Activated CD4-positive, alpha-beta T cell treated with anti-CD3 and anti-CD28 coated beads, Interleukin-2, amount 10 ng/mL, durations not matched to agents 7 days and 5 days (primary cell): ENCODE measurements around the gene VWC2L. TPM values are rescaled to one million over a fixed set of nuclear protein-coding genes. Genes with fewer than 3 reads are reported as not detected.

Experiments used
- CTCF ChIA-PET: fragments of 350-600 bp; sonication (Branson Sonifier 250); formaldehyde crosslinking; loops from one replicate; lab custom pipeline; 2021; ENCODE audit warnings: antibody characterized with exemption; lab: Charles Lee
- POLR2A ChIA-PET: fragments of 350-600 bp; sonication (Branson Sonifier 250); formaldehyde crosslinking; loops from one replicate; lab custom pipeline; 2021; ENCODE audit warnings: antibody characterized with exemption; lab: Charles Lee
- DNase-seq: peaks from one replicate; pipeline ENCODE4 v3.0.0-alpha.2; 2020
- H3K27ac Mint-ChIP-seq: one replicate; pipeline ENCODE4 v1.8.0; 2021; ENCODE audit warnings: mild to moderate bottlenecking, moderate library complexity, mixed read lengths
- H3K27me3 Mint-ChIP-seq: one replicate; pipeline ENCODE4 v1.8.0; 2021; ENCODE audit warnings: mixed read lengths
- H3K36me3 Mint-ChIP-seq: one replicate; pipeline ENCODE4 v1.8.0; 2021; ENCODE audit warnings: low read depth, mixed read lengths
- H3K4me1 Mint-ChIP-seq: one replicate; pipeline ENCODE4 v1.8.0; 2021; ENCODE audit warnings: mixed read lengths
- H3K4me3 Mint-ChIP-seq: one replicate; pipeline ENCODE4 v1.8.0; 2021; ENCODE audit warnings: mild to moderate bottlenecking, moderate library complexity, mixed read lengths
- H3K9me3 Mint-ChIP-seq: one replicate; pipeline ENCODE4 v1.8.0; 2021; ENCODE audit warnings: mixed read lengths
- total RNA-seq, 2 experiments: library from RNA; stranded (reverse); gene quantifications; one replicate each; pipeline ENCODE4 v1.2.3, GENCODE V29; 2021

The VWC2L gene
- total RNA-seq, 2 experiments from 2014 or later, result not detected

DNA sequence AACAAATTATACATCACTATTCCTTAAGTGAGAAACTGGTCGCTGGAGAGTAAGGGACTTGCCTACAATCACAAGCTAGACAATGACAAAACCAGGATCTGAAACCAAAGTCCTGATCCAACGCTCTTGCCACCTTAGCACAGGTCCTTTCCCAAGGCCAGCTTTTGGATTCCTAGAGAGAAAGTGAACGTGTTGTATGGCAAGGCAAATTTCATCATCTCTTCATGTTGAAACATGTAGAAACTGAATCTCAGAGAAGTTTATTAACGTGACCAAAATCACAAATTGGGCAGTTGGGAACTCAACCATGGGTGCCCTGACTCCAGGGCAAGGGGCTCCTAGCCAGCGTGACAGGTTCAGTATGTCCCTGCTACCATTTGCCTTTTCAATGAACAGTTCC is 118.2 kb downstream of the VWC2L start:
- no peak for DNase-seq
- CTCF ChIA-PET, result no interaction called here
- H3K4me3 Mint-ChIP-seq, result no peak overlapping the region
- no peaks in the 10 kb centered on the region for H3K27me3 Mint-ChIP-seq
- POLR2A ChIA-PET, result no interaction called here
- H3K4me1 Mint-ChIP-seq, result no peaks in the 10 kb centered on the region
- no peak overlapping the region for H3K27ac Mint-ChIP-seq
- no peaks in the 10 kb centered on the region for H3K36me3 Mint-ChIP-seq
- no peaks in the 10 kb centered on the region for H3K9me3 Mint-ChIP-seq

DNA sequence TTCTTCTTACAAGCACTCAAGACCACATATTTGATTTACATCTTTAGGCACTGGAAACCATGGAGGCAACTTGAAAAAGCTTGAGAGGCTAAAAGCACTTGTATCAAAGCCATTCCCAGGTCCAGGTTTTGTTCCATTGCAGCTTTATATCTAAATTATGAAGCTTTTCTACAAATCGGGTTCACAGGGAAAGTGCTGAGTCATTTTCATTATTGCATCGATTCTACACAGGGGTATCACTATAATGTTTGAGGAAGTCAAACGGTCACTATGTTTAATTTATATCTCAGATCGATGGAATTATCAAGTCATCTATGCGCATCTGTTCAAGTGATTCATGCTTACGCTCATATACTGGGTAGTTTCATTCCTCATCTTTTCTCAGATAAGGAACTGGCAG is 118.7 kb downstream of the VWC2L start:
- no peaks in the 10 kb centered on the region for H3K36me3 Mint-ChIP-seq
- ChIA-PET POLR2A (no interaction called here), CTCF (no interaction called here)
- H3K27ac Mint-ChIP-seq, result no peak overlapping the region
- H3K4me1 Mint-ChIP-seq, result no peaks in the 10 kb centered on the region
- H3K9me3 Mint-ChIP-seq, result no peaks in the 10 kb centered on the region
- no peak overlapping the region for H3K4me3 Mint-ChIP-seq
- DNase-seq, result no peak
- no peaks in the 10 kb centered on the region for H3K27me3 Mint-ChIP-seq

DNA sequence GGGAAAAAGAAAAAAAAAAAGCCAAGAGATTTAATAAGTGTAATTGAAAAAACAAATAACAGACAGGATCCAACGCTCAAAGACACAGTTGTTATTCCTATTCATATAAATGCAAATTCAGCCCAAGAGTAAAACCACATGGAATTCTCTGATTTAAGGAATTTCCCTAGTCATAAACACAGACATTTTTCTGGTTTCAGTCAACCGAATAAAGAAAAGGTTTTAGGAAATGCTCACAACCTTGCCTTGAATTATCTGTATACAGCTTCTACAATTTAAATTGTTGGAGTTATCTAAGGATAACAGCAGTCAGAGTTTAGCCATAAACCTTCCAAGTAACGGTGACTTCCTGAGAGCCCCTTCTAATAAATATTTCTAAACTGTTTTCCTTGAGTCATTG is 122.7 kb downstream of the VWC2L start:
- Mint-ChIP-seq H3K27me3 (no peaks in the 10 kb centered on the region), H3K4me1 (no peaks in the 10 kb centered on the region), H3K9me3 (no peaks in the 10 kb centered on the region), H3K36me3 (no peaks in the 10 kb centered on the region), H3K27ac (no peak overlapping the region), H3K4me3 (no peak overlapping the region)
- ChIA-PET POLR2A (no interaction called here), CTCF (interaction anchor here (0.6 kb wide), 1 partner anchor 43 kb away, joined by 3 read pairs; no protein-coding TSS in a partner anchor)
- no peak for DNase-seq

DNA sequence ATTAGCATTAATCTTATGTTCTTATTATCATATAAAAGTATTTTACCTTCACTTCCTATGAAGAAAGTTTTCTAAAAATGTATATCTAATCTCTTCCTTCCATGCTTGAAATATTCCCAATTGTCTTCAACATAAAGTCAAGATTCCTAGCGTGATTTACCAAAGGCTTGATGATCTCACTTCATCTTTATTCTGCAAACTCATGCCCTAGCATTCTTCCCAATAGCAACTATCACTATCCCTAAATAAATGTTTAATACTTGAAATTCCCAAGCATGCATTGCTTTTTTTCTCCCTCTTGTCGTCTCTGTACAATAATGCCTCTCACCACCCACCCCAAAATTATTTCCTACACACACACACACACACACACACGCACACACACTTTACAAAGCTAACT is 125.8 kb downstream of the VWC2L start:
- H3K27ac Mint-ChIP-seq, result no peak overlapping the region
- no peak for DNase-seq
- no peaks in the 10 kb centered on the region for H3K9me3 Mint-ChIP-seq
- no peaks in the 10 kb centered on the region for H3K4me1 Mint-ChIP-seq
- H3K36me3 Mint-ChIP-seq, result no peaks in the 10 kb centered on the region
- POLR2A ChIA-PET, result no interaction called here
- no peaks in the 10 kb centered on the region for H3K27me3 Mint-ChIP-seq
- no peak overlapping the region for H3K4me3 Mint-ChIP-seq
- CTCF ChIA-PET, result no interaction called here

DNA sequence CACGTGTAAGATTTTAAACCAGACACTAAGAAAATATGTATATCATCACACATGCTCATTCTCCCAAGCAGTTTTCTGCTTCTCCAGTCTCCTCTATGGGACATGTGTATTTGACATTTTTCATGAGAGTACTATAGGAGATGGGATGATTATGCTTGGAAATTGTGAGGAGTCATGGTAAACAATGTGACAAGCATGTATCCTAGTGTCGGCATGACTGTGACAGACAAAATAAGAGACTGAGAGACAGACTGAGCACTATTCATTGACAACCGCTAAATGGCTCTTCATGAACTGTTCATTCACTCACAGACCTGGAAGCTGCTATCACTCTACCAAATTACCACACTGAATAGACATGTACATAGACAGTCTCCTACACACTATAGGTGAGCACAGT is 127.1 kb downstream of the VWC2L start:
- DNase-seq, result no peak
- no peaks in the 10 kb centered on the region for H3K4me1 Mint-ChIP-seq
- no peak overlapping the region for H3K4me3 Mint-ChIP-seq
- no peaks in the 10 kb centered on the region for H3K27me3 Mint-ChIP-seq
- ChIA-PET CTCF (no interaction called here), POLR2A (no interaction called here)
- H3K36me3 Mint-ChIP-seq, result no peaks in the 10 kb centered on the region
- no peaks in the 10 kb centered on the region for H3K9me3 Mint-ChIP-seq
- no peak overlapping the region for H3K27ac Mint-ChIP-seq

DNA sequence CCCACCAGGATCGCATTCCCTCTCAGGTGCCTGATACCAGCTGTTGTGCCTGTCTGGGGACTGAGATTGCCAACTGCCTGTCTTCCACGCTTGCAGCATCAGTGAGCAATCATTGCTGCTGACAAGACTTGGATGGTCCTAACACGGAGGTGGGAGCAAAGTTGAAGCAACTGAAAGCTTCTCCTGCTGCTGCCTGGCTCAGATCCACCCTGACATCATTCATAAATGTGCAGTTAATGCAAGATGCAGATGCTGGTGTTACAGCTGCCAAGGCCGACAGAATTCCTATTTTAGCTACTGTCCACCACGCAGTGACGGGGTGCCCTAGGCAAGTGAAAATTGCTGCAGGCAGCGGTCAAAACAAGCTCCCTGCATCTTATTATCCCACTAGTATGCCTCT is 131.4 kb downstream of the VWC2L start:
- DNase-seq, result no peak
- no peaks in the 10 kb centered on the region for H3K27me3 Mint-ChIP-seq
- H3K9me3 Mint-ChIP-seq, result no peaks in the 10 kb centered on the region
- no peaks in the 10 kb centered on the region for H3K36me3 Mint-ChIP-seq
- H3K4me3 Mint-ChIP-seq, result no peak overlapping the region
- H3K27ac Mint-ChIP-seq, result no peak overlapping the region
- no peaks in the 10 kb centered on the region for H3K4me1 Mint-ChIP-seq
- ChIA-PET POLR2A (no interaction called here), CTCF (interaction anchor here (0.5 to 0.6 kb wide), 2 partner anchors 20 to 101 kb away, joined by 3 to 4 read pairs; no protein-coding TSS in a partner anchor)

DNA sequence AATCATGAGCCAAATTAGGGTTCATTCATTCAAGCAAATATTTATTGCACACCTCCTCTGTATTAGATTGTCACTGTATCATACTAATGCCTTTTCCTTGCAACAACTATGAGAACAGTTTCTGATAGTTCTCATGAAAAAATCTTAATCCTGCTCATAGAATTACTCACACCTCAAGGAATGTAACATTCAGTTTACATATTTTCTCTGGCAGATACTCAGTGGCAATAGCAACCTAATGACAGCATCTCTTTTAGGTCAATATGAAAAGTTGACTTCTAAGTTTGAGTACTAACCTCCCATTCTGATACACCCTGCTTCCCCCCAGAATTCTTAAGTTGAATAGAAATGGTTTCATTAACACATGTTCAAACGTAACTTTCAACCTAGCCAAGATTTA is 132.0 kb downstream of the VWC2L start:
- Mint-ChIP-seq H3K36me3 (no peaks in the 10 kb centered on the region), H3K27me3 (no peaks in the 10 kb centered on the region), H3K27ac (no peak overlapping the region), H3K9me3 (no peaks in the 10 kb centered on the region), H3K4me1 (no peaks in the 10 kb centered on the region), H3K4me3 (no peak overlapping the region)
- CTCF ChIA-PET, result interaction anchor here (0.5 to 0.6 kb wide), 2 partner anchors 21 to 102 kb away, joined by 3 to 4 read pairs; no protein-coding TSS in a partner anchor
- POLR2A ChIA-PET, result no interaction called here
- DNase-seq, result no peak

DNA sequence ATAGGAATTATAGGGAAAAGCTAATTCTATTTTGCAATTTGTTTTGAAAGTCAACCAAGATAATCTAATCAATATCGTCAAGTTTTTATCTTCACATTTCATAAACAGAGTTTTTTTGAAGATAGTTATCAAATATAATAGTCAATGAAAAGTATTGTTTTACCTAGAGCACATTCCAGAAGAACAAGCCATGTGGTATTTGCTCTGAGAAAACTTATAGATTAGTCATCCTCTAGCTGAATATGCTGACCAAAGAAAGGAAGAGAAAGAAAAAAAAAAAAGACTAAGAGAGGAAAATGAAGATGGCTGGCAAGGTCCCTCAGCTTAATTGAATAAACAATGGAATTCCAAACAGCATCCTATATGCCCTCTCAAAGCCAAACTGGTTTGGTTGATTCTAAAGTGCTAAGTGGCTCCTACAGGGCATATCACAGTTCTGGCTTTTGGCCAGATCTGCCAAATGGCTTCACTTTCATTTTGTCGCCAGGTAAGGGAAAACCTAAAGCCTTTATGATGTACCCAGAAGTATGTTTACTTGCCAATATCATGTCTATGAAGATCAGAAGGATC is 132.6 kb downstream of the VWC2L start:
- no peak overlapping the region for H3K27ac Mint-ChIP-seq
- H3K4me1 Mint-ChIP-seq, result no peaks in the 10 kb centered on the region
- POLR2A ChIA-PET, result no interaction called here
- H3K9me3 Mint-ChIP-seq, result no peaks in the 10 kb centered on the region
- no peak overlapping the region for H3K4me3 Mint-ChIP-seq
- H3K36me3 Mint-ChIP-seq, result no peaks in the 10 kb centered on the region
- DNase-seq, result no peak
- CTCF ChIA-PET, result no interaction called here
- no peaks in the 10 kb centered on the region for H3K27me3 Mint-ChIP-seq

DNA sequence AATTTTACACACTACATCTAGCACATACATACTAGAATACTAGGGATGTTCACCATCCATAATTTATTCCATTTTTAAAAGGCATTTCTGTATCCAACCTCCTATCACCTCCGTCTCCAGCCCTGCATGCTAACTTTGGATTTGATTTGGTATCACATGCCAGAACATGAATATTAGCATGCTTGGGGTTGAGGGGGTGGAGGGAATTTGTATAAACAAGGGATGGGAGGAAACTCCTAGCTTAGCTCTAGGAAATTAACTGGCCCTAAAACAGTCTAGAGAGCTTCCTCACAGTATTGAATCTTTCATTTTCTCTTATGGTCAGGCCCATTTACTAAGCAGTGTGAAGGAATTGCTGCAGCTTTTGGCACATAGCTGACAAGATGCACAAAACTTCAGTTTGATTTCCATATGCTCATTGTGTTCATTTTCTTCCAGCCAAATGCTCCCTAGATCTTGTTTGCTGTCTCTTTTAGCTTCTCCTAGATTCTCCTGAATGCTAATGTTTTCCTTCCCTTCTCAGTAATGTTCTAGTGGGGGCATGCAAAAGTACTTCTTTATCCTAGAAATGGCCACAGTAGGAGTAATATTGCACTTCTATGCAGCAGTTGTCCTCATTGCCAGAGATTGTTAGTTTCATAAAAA is 135.2 kb downstream of the VWC2L start:
- Mint-ChIP-seq H3K4me3 (no peak overlapping the region), H3K36me3 (no peaks in the 10 kb centered on the region), H3K27me3 (no peaks in the 10 kb centered on the region), H3K27ac (no peak overlapping the region), H3K4me1 (no peaks in the 10 kb centered on the region), H3K9me3 (no peaks in the 10 kb centered on the region)
- no peak for DNase-seq
- CTCF ChIA-PET, result no interaction called here
- POLR2A ChIA-PET, result no interaction called here

DNA sequence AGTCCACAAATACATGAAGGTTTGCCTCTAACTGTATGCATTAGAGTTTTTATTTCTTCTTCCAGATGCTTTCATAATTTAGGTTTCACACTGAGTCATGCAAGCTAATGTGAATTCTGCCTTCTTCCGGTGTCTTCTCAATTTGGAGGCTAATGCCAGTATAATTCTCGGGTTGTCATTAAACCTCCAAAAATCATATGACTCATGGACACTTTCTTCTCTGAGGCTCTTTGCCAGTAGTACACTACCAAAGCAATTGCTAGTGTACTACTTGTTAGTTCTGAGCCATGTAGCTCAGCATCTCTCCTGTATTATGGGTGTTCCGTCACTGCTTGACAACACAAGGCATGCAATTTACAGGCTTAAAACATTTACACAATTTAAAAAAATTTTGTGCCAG is 137.1 kb downstream of the VWC2L start:
- Mint-ChIP-seq H3K27ac (no peak overlapping the region), H3K27me3 (no peaks in the 10 kb centered on the region), H3K9me3 (no peaks in the 10 kb centered on the region), H3K4me3 (no peak overlapping the region), H3K36me3 (no peaks in the 10 kb centered on the region), H3K4me1 (no peaks in the 10 kb centered on the region)
- POLR2A ChIA-PET, result no interaction called here
- no peak for DNase-seq
- CTCF ChIA-PET, result no interaction called here

DNA sequence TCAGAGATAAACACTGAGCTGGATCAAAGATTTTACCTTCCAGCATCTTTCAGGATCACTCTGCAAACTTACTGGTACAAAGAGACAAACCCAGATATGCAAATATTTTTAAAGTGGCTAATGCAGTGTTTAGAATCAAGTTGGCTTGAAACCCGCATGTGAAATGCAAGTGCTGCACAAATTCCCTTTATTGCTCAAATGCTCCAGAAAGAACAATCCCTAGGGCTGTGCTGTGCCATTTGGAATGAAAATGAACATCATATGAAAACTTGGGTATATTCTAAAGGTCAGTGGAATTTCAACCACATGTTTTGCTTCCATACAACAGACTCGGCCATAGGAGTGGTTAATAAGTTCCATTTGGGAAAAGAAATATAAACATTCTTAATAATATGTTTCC is 139.1 kb downstream of the VWC2L start:
- no peaks in the 10 kb centered on the region for H3K9me3 Mint-ChIP-seq
- CTCF ChIA-PET, result no interaction called here

DNA sequence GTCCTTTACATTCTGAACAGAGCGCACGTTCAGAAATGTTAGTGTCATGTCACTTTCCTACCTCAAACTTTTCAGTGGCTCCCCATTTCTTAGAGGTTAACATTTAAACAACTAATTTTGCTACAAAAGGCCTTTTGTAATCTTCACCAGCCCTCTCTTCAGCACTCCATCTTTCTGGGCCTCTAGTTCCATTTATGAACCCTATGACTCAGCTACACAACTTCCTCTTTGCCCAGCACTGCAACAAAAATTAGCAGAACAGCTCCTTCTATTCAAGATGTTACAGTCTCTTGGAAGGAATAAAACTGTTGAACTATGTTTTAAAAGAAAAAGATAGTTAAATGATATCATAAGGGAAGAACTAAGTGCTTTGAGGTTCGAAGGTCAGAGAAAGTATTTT is 139.9 kb downstream of the VWC2L start:
- CTCF ChIA-PET, result no interaction called here
- H3K27me3 Mint-ChIP-seq, result no peaks in the 10 kb centered on the region
- no peaks in the 10 kb centered on the region for H3K4me1 Mint-ChIP-seq
- H3K4me3 Mint-ChIP-seq, result no peak overlapping the region
- H3K36me3 Mint-ChIP-seq, result no peaks in the 10 kb centered on the region
- H3K9me3 Mint-ChIP-seq, result no peaks in the 10 kb centered on the region
- no peak overlapping the region for H3K27ac Mint-ChIP-seq
- POLR2A ChIA-PET, result no interaction called here
- no peak for DNase-seq

More for the DNA sequence above, 139.1 kb downstream of the VWC2L start:
- no peaks in the 10 kb centered on the region for H3K4me1 Mint-ChIP-seq
- DNase-seq, result no peak
- H3K27me3 Mint-ChIP-seq, result no peaks in the 10 kb centered on the region
- no peak overlapping the region for H3K4me3 Mint-ChIP-seq
- no peak overlapping the region for H3K27ac Mint-ChIP-seq
- POLR2A ChIA-PET, result no interaction called here
- no peaks in the 10 kb centered on the region for H3K36me3 Mint-ChIP-seq

DNA sequence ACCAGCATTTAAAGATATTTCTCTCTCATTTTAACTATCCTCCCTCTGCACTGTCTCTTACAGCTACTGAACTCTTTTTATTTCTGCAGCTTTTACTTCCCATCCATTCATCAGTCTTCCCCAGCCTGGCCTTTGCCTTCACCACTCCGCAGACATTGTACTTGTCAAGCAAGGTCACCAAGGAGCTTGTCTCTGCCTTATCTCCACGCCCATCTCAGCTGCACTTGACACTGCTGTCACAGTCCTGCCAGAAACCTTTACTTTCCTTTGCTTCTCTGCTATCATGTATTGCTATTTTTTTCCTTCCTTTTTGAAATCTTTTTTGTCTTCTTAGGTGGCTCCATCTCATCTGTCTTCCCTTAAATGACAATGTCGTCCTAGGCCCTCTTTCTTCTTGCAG is 147.0 kb downstream of the VWC2L start:
- no peaks in the 10 kb centered on the region for H3K36me3 Mint-ChIP-seq
- no peaks in the 10 kb centered on the region for H3K4me1 Mint-ChIP-seq
- CTCF ChIA-PET, result no interaction called here
- H3K27ac Mint-ChIP-seq, result no peak overlapping the region
- POLR2A ChIA-PET, result no interaction called here
- no peak overlapping the region for H3K4me3 Mint-ChIP-seq
- no peaks in the 10 kb centered on the region for H3K27me3 Mint-ChIP-seq
- DNase-seq, result no peak
- no peaks in the 10 kb centered on the region for H3K9me3 Mint-ChIP-seq

DNA sequence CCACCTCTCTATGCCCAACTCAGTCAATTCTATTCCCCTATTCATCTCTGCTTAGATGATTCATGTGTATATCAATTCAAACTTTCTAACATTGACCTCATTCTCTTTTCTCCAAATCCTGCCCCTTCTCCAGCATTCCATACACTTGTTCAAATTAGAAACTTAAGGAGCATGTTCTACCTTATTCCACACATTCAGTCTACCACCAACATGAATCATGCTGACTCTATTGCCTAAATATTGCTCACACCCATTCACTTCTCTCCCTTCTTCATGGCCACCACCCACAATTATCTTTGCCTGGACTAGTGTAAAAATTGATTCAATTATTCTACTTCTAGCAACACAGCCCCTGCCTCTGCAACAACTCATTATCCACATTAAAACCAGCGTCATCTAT is 147.5 kb downstream of the VWC2L start:
- H3K4me1 Mint-ChIP-seq, result no peaks in the 10 kb centered on the region
- ChIA-PET POLR2A (no interaction called here), CTCF (no interaction called here)
- H3K4me3 Mint-ChIP-seq, result no peak overlapping the region
- no peaks in the 10 kb centered on the region for H3K9me3 Mint-ChIP-seq
- no peaks in the 10 kb centered on the region for H3K27me3 Mint-ChIP-seq
- no peaks in the 10 kb centered on the region for H3K36me3 Mint-ChIP-seq
- DNase-seq, result no peak
- no peak overlapping the region for H3K27ac Mint-ChIP-seq
